Glutamatergic neuron (in vitro differentiated cells): ENCODE results near the gene RNF148. TPM values are rescaled to one million over a fixed set of nuclear protein-coding genes. Genes with fewer than 3 reads are reported as not detected.
"Not testable (repeated sequence)": the region's sequence is repeated elsewhere in the genome, so short reads cannot be mapped to it uniquely, and the experiment has no call there.

Experiments used
- DNase-seq: peaks from one replicate; pipeline ENCODE4 v3.0.0; 2022
- H3K27ac Mint-ChIP-seq: one replicate; pipeline ENCODE4 v1.8.0; 2020; ENCODE audit warnings: mild to moderate bottlenecking, mixed read lengths, inconsistent platforms; ENCODE audit not compliant: unreplicated experiment
- H3K27me3 Mint-ChIP-seq: one replicate; pipeline ENCODE4 v1.8.0; 2020; ENCODE audit warnings: mild to moderate bottlenecking, moderate library complexity, mixed read lengths, inconsistent platforms; ENCODE audit not compliant: unreplicated experiment
- H3K36me3 Mint-ChIP-seq: one replicate; pipeline ENCODE4 v1.8.0; 2020; ENCODE audit warnings: mild to moderate bottlenecking, mixed read lengths, inconsistent platforms; ENCODE audit not compliant: unreplicated experiment
- H3K4me1 Mint-ChIP-seq: one replicate; pipeline ENCODE4 v1.8.0; 2020; ENCODE audit warnings: mild to moderate bottlenecking, low read depth, mixed read lengths, inconsistent platforms; ENCODE audit not compliant: unreplicated experiment
- H3K4me3 Mint-ChIP-seq: one replicate; pipeline ENCODE4 v1.8.0; 2020; ENCODE audit warnings: mild to moderate bottlenecking, mixed read lengths, inconsistent platforms; ENCODE audit not compliant: unreplicated experiment
- H3K9me3 Mint-ChIP-seq: one replicate; pipeline ENCODE4 v1.8.0; 2020; ENCODE audit warnings: mild to moderate bottlenecking, moderate library complexity, mixed read lengths, inconsistent platforms; ENCODE audit not compliant: unreplicated experiment
- total RNA-seq: library from RNA; stranded (reverse); fragmentation: NEBNext Ultra II Directional; extraction: Animal tissue kit (Norgen Biotek cat#: 25700); gene quantifications from one replicate; pipeline ENCODE4 v1.2.1, GENCODE V29; 2021; ENCODE audit not compliant: unreplicated experiment
- TF ChIP-seq, protein P1 (sequence below): fragments of 200-600 bp; sonication (generic); IDR thresholded peaks from one replicate; pipeline ENCODE4 v1.5.0; 2021; ENCODE audit not compliant: partially characterized antibody, unreplicated experiment

RNF148 gene
- total RNA-seq, 1 donor from 2014 or later: not detected

DNA sequence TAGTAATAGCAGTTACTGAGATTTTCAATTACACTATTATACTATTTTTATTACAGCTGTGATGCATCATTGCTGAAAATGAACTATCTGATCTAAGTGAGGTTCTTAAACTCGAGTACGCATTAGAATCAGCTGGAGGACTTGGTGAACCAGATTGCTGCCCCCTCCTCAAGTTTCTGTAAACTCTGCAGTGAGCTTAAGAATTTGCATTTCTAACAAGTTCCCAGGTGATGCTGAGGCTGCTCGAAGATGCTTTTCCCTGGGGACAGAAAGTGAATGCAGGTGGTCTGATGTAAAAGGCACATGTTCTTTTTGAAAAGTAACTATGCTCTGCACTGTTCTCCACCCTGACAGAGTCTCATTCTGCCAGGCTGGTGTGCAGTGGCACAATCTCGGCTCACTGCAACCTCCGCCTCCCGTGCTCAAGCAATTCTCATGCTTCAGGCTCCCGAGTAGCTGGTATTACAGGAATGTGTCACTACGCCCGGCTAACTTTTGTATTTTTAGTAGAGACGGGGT, 16.3 kb downstream of the RNF148 start:
- peaks cover 5% of the 10 kb centered on the region for H3K27me3 Mint-ChIP-seq
- H3K9me3 Mint-ChIP-seq: no peaks in the 10 kb centered on the region
- DNase-seq: no peak
- TF ChIP-seq, protein P1, sequence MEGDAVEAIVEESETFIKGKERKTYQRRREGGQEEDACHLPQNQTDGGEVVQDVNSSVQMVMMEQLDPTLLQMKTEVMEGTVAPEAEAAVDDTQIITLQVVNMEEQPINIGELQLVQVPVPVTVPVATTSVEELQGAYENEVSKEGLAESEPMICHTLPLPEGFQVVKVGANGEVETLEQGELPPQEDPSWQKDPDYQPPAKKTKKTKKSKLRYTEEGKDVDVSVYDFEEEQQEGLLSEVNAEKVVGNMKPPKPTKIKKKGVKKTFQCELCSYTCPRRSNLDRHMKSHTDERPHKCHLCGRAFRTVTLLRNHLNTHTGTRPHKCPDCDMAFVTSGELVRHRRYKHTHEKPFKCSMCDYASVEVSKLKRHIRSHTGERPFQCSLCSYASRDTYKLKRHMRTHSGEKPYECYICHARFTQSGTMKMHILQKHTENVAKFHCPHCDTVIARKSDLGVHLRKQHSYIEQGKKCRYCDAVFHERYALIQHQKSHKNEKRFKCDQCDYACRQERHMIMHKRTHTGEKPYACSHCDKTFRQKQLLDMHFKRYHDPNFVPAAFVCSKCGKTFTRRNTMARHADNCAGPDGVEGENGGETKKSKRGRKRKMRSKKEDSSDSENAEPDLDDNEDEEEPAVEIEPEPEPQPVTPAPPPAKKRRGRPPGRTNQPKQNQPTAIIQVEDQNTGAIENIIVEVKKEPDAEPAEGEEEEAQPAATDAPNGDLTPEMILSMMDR: no peak
- H3K27ac Mint-ChIP-seq: no peak overlapping the region
- H3K4me3 Mint-ChIP-seq: no peak overlapping the region
- H3K4me1 Mint-ChIP-seq: no peaks in the 10 kb centered on the region
- H3K36me3 Mint-ChIP-seq: no peaks in the 10 kb centered on the region

DNA sequence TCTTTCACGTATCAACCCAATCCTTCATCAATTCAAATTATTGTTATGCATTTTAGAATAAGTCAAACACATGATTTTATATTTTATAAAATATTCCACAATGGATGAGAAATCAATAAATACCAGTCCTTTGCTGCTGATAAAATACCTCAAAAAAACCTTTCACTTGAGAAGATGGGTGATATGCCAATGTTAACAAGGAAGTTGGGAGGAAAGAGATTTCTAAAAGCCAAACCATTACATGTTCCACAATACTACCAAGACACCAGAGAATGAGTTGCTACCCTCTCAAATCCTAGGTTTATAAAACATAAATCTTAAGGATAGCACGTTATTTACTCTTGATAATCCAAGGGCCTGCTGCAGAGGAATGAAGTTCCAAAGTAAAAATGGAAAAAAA, 18.2 kb downstream of the RNF148 start:
- no peak for DNase-seq
- peaks cover 5% of the 10 kb centered on the region for H3K27me3 Mint-ChIP-seq
- H3K27ac Mint-ChIP-seq: no peak overlapping the region
- no peak overlapping the region for H3K4me3 Mint-ChIP-seq
- H3K4me1 Mint-ChIP-seq: no peaks in the 10 kb centered on the region
- H3K9me3 Mint-ChIP-seq: no peaks in the 10 kb centered on the region
- no peaks in the 10 kb centered on the region for H3K36me3 Mint-ChIP-seq
- TF ChIP-seq, protein P1: no peak

GRCh38 chr7:122682815-122683550, 19.7 kb downstream of the RNF148 start:
- DNase-seq: no peak
- Mint-ChIP-seq H3K4me3 (no peak overlapping the region), H3K27ac (no peak overlapping the region), H3K27me3 (peaks cover 4% of the 10 kb centered on the region), H3K9me3 (no peaks in the 10 kb centered on the region), H3K4me1 (no peaks in the 10 kb centered on the region), H3K36me3 (no peaks in the 10 kb centered on the region)
- TF ChIP-seq, protein P1: no peak

DNA sequence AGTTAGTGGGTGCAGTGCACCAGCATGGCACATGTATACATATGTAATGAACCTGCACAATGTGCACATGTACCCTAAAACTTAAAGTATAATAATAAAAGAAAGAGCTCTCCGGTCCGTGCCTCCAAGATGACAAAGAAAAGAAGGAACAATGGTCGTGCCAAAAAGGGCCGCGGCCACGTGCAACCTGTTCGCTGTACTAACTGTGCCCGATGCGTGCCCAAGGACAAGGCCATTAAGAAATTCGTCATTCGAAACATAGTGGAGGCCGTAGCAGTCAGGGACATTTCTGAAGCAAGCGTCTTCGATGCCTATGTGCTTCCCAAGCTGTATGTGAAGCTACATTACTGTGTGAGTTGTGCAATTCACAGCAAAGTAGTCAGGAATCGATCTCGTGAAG, 21.5 kb downstream of the RNF148 start:
- H3K36me3 Mint-ChIP-seq, H3K9me3 Mint-ChIP-seq, H3K4me1 Mint-ChIP-seq, DNase-seq, H3K27ac Mint-ChIP-seq, H3K27me3 Mint-ChIP-seq, H3K4me3 Mint-ChIP-seq: not testable (repeated sequence)

- Mint-ChIP-seq H3K36me3 (no peaks in the 10 kb centered on the region), H3K4me1 (peaks cover 2% of the 10 kb centered on the region), H3K4me3 (no peak overlapping the region), H3K27me3 (no peaks in the 10 kb centered on the region), H3K9me3 (peaks cover 2% of the 10 kb centered on the region), H3K27ac (no peak overlapping the region)
- no peak for DNase-seq
- TF ChIP-seq, protein P1: no peak
Measured at GRCh38 chr7:122679813-122680212, 22.9 kb downstream of the RNF148 start.

DNA sequence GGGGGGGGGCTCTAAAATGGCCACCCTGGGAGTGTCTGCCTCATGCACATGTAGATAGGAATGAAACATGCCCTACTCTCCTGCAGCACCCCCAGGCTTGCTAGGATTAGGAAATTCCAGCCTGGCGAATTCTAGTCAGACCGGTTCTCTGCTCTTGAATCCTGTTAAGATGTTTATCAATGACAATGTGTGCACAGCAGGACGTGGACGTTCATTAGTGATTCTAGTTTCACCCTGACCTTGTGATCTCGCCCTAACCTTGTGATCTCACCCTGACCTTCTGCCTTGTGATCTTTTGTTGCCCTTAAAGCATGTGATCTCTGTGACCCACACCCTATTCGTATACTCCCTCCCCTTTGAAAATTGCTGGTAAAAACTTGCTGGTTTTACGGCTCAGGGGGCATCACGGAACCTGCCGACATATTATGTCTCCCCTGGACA, 23.4 kb downstream of the RNF148 start:
- not testable (repeated sequence) for H3K36me3 Mint-ChIP-seq, H3K4me1 Mint-ChIP-seq, H3K27ac Mint-ChIP-seq, H3K9me3 Mint-ChIP-seq, H3K27me3 Mint-ChIP-seq, H3K4me3 Mint-ChIP-seq, DNase-seq
